ENCODE data around the gene SLC22A6.

SLC22A6 gene

DNA sequence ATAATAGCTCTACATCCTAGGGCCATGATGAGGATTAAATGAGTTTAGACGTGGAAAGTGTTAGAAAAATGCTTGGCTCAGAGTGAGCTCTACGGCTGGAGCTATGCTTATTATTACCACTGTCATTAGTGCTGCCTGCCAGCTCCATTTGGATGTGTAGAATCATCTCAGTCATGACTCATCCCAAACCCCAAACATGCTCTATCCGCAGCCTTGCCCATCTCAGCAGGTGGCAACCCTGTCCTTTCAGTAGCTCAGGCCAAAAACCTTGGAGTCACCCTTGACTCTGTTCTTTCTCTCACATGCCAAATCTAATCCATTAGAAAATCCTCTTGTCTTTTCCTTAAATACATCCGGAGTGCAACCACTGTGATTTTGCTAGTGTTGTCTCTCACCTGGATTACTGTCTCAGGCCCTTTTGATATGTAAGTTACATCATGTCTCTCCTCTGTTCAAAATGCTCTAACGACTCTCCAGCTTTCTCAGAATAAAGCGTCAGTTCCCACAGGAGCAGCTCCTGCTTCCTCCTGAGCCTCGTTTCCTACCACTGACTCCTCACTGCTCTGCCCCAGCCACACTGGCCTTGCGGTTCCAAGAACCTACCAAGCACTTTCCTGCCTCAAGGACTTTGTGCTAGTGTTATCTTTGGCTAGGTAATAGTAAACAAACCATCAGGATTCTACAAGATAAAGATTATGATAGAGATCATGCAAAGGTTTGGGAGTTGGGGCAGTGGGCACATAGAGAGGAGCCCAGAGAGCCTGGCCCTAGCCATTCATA is 53.1 kb downstream of the SLC22A6 start:
- DNase-seq (no peak), ATAC-seq (no peak)

DNA sequence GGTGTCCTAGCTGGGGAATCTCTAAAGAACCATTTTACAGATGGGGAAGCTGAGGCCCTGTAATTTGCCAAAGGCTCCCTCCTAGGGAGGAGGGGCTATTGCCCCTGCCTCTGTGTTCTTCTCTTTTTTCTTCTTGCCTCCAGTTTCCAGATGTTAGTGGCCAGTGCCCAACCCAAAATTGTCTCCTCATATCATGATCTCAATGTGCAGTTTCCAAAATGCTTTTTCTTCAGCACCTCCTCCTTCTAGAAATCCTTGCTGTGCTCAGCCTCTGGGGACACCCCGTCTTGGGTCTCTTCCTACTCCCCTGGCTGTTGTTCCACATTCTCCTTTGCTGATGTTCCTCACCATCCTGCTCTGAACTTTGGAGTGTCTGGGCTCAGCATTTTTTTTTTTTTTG is 54.1 kb downstream of the SLC22A6 start:
- no peak for ATAC-seq
- DNase-seq, result no peak

- DNase-seq, result no peak
- no peak for ATAC-seq
These were observed 54.6 kb downstream of the SLC22A6 start for GRCh38 chr11:62930157-62930556.

GRCh38 chr11:62928011-62928410 is 56.8 kb downstream of the SLC22A6 start:
- no peak for ATAC-seq
- DNase-seq, result no peak

GRCh38 chr11:62926680-62927455 is 57.9 kb downstream of the SLC22A6 start:
- no peak for DNase-seq
- no peak for ATAC-seq

Measured in stimulated activated naive CD8-positive, alpha-beta T cell treated with anti-CD3 and anti-CD28 coated beads, Interleukin-15, Interleukin-2, amounts not matched to agents 100 U/mL and 50 U/mL, for 24 hours (primary cell).